HL-60 (cell line): ENCODE results near the gene KRT12.

Experiments
- DNase-seq, 2 experiments: peaks; one replicate each; pipeline ENCODE4 v3.0.0-alpha.2; 2010 to 2020; ENCODE audit warnings: low read depth in 1 of 2, low spot score in 1 of 2
- H3K27ac ChIP-seq: fragments of 250-450 bp; sonication (Bioruptor Pico); replicated peaks from 2 replicates; pipeline ENCODE4 v1.5.1; 2020; ENCODE audit warnings: mild to moderate bottlenecking, moderate library complexity
- H3K27me3 ChIP-seq: fragments of 250-450 bp; sonication (Bioruptor Pico); 2 replicates; pipeline ENCODE4 v1.5.1; 2021; ENCODE audit warnings: mild to moderate bottlenecking, moderate library complexity; ENCODE audit not compliant: insufficient read depth, poor library complexity, severe bottlenecking
- H3K4me3 ChIP-seq: replicated peaks from 2 replicates; pipeline ENCODE4 v1.5.1; 2011; ENCODE audit warnings: mild to moderate bottlenecking, control low read depth, low read length; ENCODE audit not compliant: insufficient read depth
- CTCF ChIP-seq: IDR thresholded peaks from one replicate; pipeline ENCODE4 v1.5.1; 2011; ENCODE audit warnings: low read length, control low read depth, inconsistent platforms; ENCODE audit not compliant: insufficient read depth
- GABPA ChIP-seq: IDR thresholded peaks from 2 replicates; pipeline ENCODE4 v1.6.1; 2012; ENCODE audit warnings: low read depth
- POLR2AphosphoS5 ChIP-seq: IDR thresholded peaks from 2 replicates; pipeline ENCODE4 v1.6.1; 2012; ENCODE audit warnings: low read depth
- REST ChIP-seq: IDR thresholded peaks from 2 replicates; pipeline ENCODE4 v1.6.1; 2012; ENCODE audit warnings: low read depth; ENCODE audit not compliant: insufficient replicate concordance
- SPI1 ChIP-seq: IDR thresholded peaks from 2 replicates; pipeline ENCODE4 v1.6.1; 2012; ENCODE audit warnings: low read depth, mild to moderate bottlenecking, borderline replicate concordance

Gene KRT12

GRCh38 chr17:40915199-40915661, 48.2 kb upstream of the KRT12 start:
- H3K27ac ChIP-seq: no peak overlapping the region
- TF ChIP-seq POLR2AphosphoS5 (no peak), REST (no peak), CTCF (no peak), SPI1 (no peak), GABPA (no peak)

GRCh38 chr17:40914075-40914855, 47.2 kb upstream of the KRT12 start:
- H3K27me3 ChIP-seq: no peaks in the 10 kb centered on the region
- no peak for TF ChIP-seq REST
- no peak for TF ChIP-seq GABPA
- no peak for TF ChIP-seq SPI1
- TF ChIP-seq CTCF: no peak
- no peak for TF ChIP-seq POLR2AphosphoS5
- H3K4me3 ChIP-seq: no peak overlapping the region
- H3K27ac ChIP-seq: no peak overlapping the region
- no peak for DNase-seq

More at GRCh38 chr17:40915199-40915661, 48.2 kb upstream of the KRT12 start:
- H3K4me3 ChIP-seq: no peak overlapping the region
- DNase-seq: peak in 1 of 2 experiments; percentile 28
- H3K27me3 ChIP-seq: no peaks in the 10 kb centered on the region

GRCh38 chr17:40912486-40913210, 45.6 kb upstream of the KRT12 start:
- no peak for TF ChIP-seq POLR2AphosphoS5
- TF ChIP-seq SPI1: no peak
- no peak for TF ChIP-seq CTCF
- no peak for TF ChIP-seq GABPA
- no peak for TF ChIP-seq REST
- no peak overlapping the region for H3K4me3 ChIP-seq
- no peaks in the 10 kb centered on the region for H3K27me3 ChIP-seq
- no peak for DNase-seq
- no peak overlapping the region for H3K27ac ChIP-seq
